ENCODE data around the gene LDLRAD4. TPM values are rescaled to one million over a fixed set of nuclear protein-coding genes. Genes with fewer than 3 reads are reported as not detected.

Gene LDLRAD4
- total RNA-seq, 1 donor: under 0.01 TPM

GRCh38 chr18:13613591-13614501 is 395.3 kb downstream of the LDLRAD4 start:
- H3K36me3 ChIP-seq (ENCODE audit: insufficient read depth, low read length): no peaks in the 10 kb centered on the region
- H3K9me3 ChIP-seq (ENCODE audit: low read depth, low read length): no peaks in the 10 kb centered on the region
- H3K4me2 ChIP-seq (ENCODE audit: insufficient read depth, low read length): no peak overlapping the region
- peaks cover 14% of the 10 kb centered on the region for H3K4me1 ChIP-seq (ENCODE audit: insufficient read depth, low read length)
- no peaks in the 10 kb centered on the region for H4K20me1 ChIP-seq (ENCODE audit: insufficient read depth, low read length)
- H3K27ac ChIP-seq (ENCODE audit: low read depth, low read length): no peak overlapping the region
- TF ChIP-seq CTCF (IDR thresholded peaks at IDR 0.05; ENCODE audit: extremely low read depth, low read depth, low read length): no peak
- no peak overlapping the region for H3K4me3 ChIP-seq (ENCODE audit: insufficient read depth, low read length)
- no peak overlapping the region for H2AFZ ChIP-seq (ENCODE audit: low read length)
- H3K79me2 ChIP-seq (ENCODE audit: insufficient read depth, low read length): no peaks in the 10 kb centered on the region
- H3K27me3 ChIP-seq (ENCODE audit: insufficient read depth, low read length): peaks cover 25% of the 10 kb centered on the region
- peak; percentile 51 for DNase-seq (ENCODE audit: insufficient read length, low spot score, missing footprints)

- DNase-seq (ENCODE audit: insufficient read length, low spot score, missing footprints): no peak
- H3K4me2 ChIP-seq (ENCODE audit: insufficient read depth, low read length): no peak overlapping the region
Observed at GRCh38 chr18:13614641-13615288, 396.2 kb downstream of the LDLRAD4 start.

GRCh38 chr18:13615432-13615861 is 396.9 kb downstream of the LDLRAD4 start:
- H4K20me1 ChIP-seq (ENCODE audit: insufficient read depth, low read length): no peaks in the 10 kb centered on the region
- no peaks in the 10 kb centered on the region for H3K9me3 ChIP-seq (ENCODE audit: low read depth, low read length)
- peak; percentile 85 for DNase-seq (ENCODE audit: insufficient read length, low spot score, missing footprints)
- peaks cover 14% of the 10 kb centered on the region for H3K4me1 ChIP-seq (ENCODE audit: insufficient read depth, low read length)
- H3K27me3 ChIP-seq (ENCODE audit: insufficient read depth, low read length): peaks cover 25% of the 10 kb centered on the region
- H3K4me3 ChIP-seq (ENCODE audit: insufficient read depth, low read length): no peak overlapping the region
- TF ChIP-seq CTCF (IDR thresholded peaks at IDR 0.05; ENCODE audit: extremely low read depth, low read depth, low read length): no peak
- no peaks in the 10 kb centered on the region for H3K79me2 ChIP-seq (ENCODE audit: insufficient read depth, low read length)
- H3K27ac ChIP-seq (ENCODE audit: low read depth, low read length): no peak overlapping the region
- H3K4me2 ChIP-seq (ENCODE audit: insufficient read depth, low read length): no peak overlapping the region
- no peaks in the 10 kb centered on the region for H3K36me3 ChIP-seq (ENCODE audit: insufficient read depth, low read length)
- no peak overlapping the region for H2AFZ ChIP-seq (ENCODE audit: low read length)

More at GRCh38 chr18:13614641-13615288, 396.2 kb downstream of the LDLRAD4 start:
- Histone ChIP-seq H4K20me1 (ENCODE audit: insufficient read depth, low read length) (no peaks in the 10 kb centered on the region), H3K4me1 (ENCODE audit: insufficient read depth, low read length) (peaks cover 14% of the 10 kb centered on the region), H3K36me3 (ENCODE audit: insufficient read depth, low read length) (no peaks in the 10 kb centered on the region), H3K79me2 (ENCODE audit: insufficient read depth, low read length) (no peaks in the 10 kb centered on the region), H3K9me3 (ENCODE audit: low read depth, low read length) (no peaks in the 10 kb centered on the region), H3K27ac (ENCODE audit: low read depth, low read length) (no peak overlapping the region), H2AFZ (ENCODE audit: low read length) (no peak overlapping the region), H3K4me3 (ENCODE audit: insufficient read depth, low read length) (no peak overlapping the region), H3K27me3 (ENCODE audit: insufficient read depth, low read length) (peaks cover 25% of the 10 kb centered on the region)
- TF ChIP-seq CTCF (IDR thresholded peaks at IDR 0.05; ENCODE audit: extremely low read depth, low read depth, low read length): no peak

- Histone ChIP-seq H2AFZ (ENCODE audit: low read length) (no peak overlapping the region), H3K79me2 (ENCODE audit: insufficient read depth, low read length) (no peaks in the 10 kb centered on the region), H3K27ac (ENCODE audit: low read depth, low read length) (no peak overlapping the region), H3K36me3 (ENCODE audit: insufficient read depth, low read length) (no peaks in the 10 kb centered on the region), H4K20me1 (ENCODE audit: insufficient read depth, low read length) (no peaks in the 10 kb centered on the region), H3K4me1 (ENCODE audit: insufficient read depth, low read length) (peaks cover 11% of the 10 kb centered on the region), H3K27me3 (ENCODE audit: insufficient read depth, low read length) (peaks cover 25% of the 10 kb centered on the region), H3K4me3 (ENCODE audit: insufficient read depth, low read length) (no peak overlapping the region), H3K4me2 (ENCODE audit: insufficient read depth, low read length) (no peak overlapping the region), H3K9me3 (ENCODE audit: low read depth, low read length) (no peaks in the 10 kb centered on the region)
- TF ChIP-seq CTCF (IDR thresholded peaks at IDR 0.05; ENCODE audit: extremely low read depth, low read depth, low read length): no peak
- peak; percentile 41 for DNase-seq (ENCODE audit: insufficient read length, low spot score, missing footprints)
Observed at GRCh38 chr18:13616041-13616440, 397.5 kb downstream of the LDLRAD4 start.
